Activated T-cell treated with anti-CD3 and anti-CD28 coated beads, Interleukin-2, amount 50 U/mL, for 4 hours (primary cell): Measurements from ENCODE around the gene LMAN2. TPM values are rescaled to one million over a fixed set of nuclear protein-coding genes. Genes with fewer than 3 reads are reported as not detected.
"Not testable (repeated sequence)": the region's sequence is repeated elsewhere in the genome, so short reads cannot be mapped to it uniquely, and the experiment has no call there.

ENCODE experiments used
- ATAC-seq, 2 donors: fragments of 200-7000 bp; cut with Tn5 transposase; one replicate each; pipeline ENCODE4 v1.10.0; 2021
- DNase-seq: peaks from one replicate; pipeline ENCODE4 v3.0.0-alpha.2; 2020
- H3K27me3 Mint-ChIP-seq: one replicate; pipeline ENCODE4 v1.8.0; 2021; ENCODE audit warnings: low read depth, mixed read lengths
- H3K36me3 Mint-ChIP-seq: one replicate; pipeline ENCODE4 v1.8.0; 2022; ENCODE audit warnings: mixed read lengths; ENCODE audit not compliant: insufficient read depth
- H3K4me1 Mint-ChIP-seq: one replicate; pipeline ENCODE4 v1.8.0; 2021; ENCODE audit warnings: low read depth, mixed read lengths
- H3K4me3 Mint-ChIP-seq: one replicate; pipeline ENCODE4 v1.8.0; 2021; ENCODE audit warnings: mild to moderate bottlenecking, moderate library complexity, mixed read lengths
- H3K9me3 Mint-ChIP-seq: one replicate; pipeline ENCODE4 v1.8.0; 2021; ENCODE audit warnings: mixed read lengths
- total RNA-seq, 3 donors: library from RNA; stranded (reverse); gene quantifications; one replicate each; pipeline ENCODE4 v1.2.1, GENCODE V29; 2021

LMAN2 gene
- total RNA-seq, 3 donors from 2014 or later: 120 to 129 (median 127) TPM

DNA sequence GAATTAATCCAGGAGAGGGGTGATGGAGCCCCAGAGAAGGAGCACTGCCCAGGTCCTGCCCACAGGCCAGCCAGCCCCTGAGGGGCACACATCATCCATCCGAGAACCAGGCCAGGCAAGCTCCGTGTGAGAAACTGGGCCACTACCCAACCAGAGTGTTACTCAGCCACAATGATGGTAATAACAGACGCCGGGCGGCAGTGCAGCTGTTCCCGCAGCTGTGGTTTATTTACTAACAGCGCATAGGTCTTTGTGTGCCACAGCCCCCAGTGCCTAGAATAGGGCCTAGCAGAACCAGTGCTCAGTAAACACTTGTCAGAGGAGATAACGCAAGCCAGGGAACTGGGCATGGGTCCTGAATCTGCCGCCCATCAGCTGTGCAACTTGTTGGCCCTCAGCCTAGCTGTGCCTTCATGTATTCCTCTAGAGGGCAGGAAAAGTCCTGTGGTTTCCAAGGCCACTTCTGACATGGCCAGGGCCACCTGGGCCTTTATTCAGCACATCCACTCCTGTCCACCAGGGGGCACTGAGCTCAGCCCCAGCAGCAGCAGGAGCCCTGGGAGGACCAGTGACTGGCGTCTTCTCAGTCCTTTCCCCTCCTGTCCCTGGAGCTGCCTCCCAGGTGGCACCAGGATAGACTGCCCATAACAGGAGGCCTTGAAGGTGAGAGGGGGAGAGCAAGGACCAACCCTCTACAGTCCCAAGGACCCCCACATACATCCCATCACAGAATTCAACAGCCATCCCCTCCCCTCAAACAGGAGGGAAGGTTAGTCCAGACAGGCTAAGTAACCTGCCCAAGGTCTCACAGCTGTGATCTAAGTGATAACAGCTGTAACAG lies 41.9 kb downstream of the LMAN2 start:
- H3K27me3 Mint-ChIP-seq: no peaks in the 10 kb centered on the region
- DNase-seq: peak; percentile 69
- peak; percentile 24 to 28 for ATAC-seq
- H3K9me3 Mint-ChIP-seq: no peaks in the 10 kb centered on the region
- H3K4me1 Mint-ChIP-seq: peaks cover 51% of the 10 kb centered on the region
- peaks cover 12% of the 10 kb centered on the region for H3K36me3 Mint-ChIP-seq
- peak overlapping the region; percentile 60 for H3K4me3 Mint-ChIP-seq

DNA sequence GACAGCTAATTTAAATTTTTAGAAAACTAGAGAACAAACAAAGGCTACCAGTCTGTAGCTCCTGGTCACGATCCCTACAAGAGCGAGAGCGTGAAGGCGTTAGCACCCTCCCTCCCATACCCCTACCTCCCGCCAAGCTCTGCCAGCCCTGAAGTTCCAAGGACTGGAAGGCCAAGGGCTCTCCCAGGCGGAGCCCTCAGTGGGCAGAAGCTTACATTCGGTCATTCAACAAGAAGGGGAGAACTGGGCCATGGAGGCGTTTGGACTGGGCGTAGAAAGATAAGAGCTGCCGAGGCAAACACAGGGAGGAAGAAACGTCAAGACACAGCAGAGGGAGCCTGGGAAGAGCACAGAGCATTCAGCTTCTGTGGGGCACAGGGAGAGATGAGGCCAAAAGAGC lies 42.7 kb downstream of the LMAN2 start:
- DNase-seq (no peak), ATAC-seq (no peak)
- Mint-ChIP-seq H3K4me3 (no peak overlapping the region), H3K36me3 (peaks cover 12% of the 10 kb centered on the region), H3K9me3 (no peaks in the 10 kb centered on the region), H3K4me1 (peaks cover 56% of the 10 kb centered on the region), H3K27me3 (no peaks in the 10 kb centered on the region)

DNA sequence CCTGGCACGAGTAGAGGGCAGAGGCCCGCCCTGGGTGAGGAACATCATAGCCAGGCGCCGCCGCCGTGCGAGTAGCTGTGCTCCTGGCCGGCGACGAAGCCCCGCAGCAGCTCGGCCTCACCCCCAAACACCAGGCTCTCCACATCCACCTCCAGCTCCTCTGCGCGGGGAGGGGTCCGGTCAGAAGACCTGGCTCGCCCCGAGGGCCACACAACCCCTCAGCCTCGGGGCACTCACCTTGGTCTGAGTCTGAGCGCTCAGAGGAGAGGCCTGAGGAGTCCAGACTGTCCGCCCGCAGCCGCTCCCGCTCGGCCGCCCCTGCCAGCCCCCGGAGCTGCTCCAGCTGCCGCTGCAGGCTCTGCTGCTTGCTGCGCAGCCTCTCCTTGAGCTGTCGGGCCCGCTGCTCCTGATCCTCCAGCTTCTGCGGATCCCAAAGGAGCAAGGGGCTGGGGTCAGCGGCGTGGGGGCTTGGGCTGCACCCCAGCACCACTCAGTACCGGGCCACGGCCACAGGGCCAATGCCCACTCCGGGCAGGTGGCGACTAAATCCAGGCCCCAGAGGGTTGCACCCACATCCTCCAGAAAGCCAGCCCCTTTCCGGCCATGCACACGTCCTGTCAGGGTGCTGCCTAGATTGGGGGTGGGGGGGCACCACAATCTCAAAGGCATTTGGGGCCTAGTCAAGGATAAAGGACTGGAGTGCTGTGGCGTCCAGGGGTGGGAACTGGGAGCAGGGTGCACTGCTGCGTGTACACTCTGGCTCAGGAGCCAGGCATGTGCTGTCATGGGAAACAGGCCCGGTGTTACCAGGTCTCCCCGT lies 43.7 kb downstream of the LMAN2 start:
- H3K4me3 Mint-ChIP-seq: no peak overlapping the region
- DNase-seq (no peak), ATAC-seq (no peak)
- peaks cover 12% of the 10 kb centered on the region for H3K36me3 Mint-ChIP-seq
- H3K4me1 Mint-ChIP-seq: peaks cover 54% of the 10 kb centered on the region
- H3K9me3 Mint-ChIP-seq: no peaks in the 10 kb centered on the region
- no peaks in the 10 kb centered on the region for H3K27me3 Mint-ChIP-seq

DNA sequence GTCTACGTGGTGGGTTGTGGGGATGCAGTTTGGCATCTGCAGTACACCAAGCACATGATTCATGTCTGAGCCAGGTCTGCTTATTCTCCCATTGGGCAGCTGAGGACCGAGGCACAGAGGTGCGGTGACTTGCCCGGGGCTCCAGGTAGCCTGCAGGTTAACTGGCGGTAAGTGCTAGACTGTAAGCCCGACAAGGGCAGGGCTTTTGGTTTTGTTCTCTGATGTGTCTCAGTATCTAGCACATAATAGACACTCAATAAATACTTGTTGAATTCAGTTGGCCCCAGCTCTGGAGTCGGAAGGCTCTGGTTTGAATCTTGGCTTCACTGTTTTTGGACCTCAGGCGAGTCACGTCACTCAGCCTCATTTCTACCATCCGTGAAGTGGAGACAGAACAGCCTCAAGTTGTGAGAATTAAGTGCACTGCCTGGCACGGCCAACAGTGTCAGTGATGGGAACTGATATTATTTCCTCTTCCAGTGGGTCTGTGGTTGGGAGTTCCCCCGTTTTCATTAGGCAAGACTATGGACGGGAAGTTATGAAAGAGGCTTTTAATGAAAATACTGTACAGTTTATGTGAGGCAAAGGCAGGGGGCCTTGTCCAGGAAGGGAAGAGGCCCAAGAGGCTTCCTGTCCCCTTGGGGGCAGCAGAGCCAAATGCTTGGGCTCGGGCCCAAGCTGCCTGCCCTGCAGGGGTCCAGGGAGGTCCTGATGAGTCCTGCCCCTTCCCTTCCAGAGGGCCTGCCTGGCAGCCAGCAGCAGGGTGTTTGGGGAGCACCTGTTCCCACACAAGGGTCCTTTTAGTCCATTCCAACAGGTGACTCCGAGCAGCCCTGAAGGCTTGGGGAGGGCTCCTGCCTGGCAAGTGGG lies 44.6 kb downstream of the LMAN2 start:
- Mint-ChIP-seq H3K9me3 (no peaks in the 10 kb centered on the region), H3K36me3 (peaks cover 12% of the 10 kb centered on the region), H3K4me3 (peak overlapping the region; percentile 24), H3K4me1 (peaks cover 59% of the 10 kb centered on the region), H3K27me3 (no peaks in the 10 kb centered on the region)
- no peak for ATAC-seq
- no peak for DNase-seq

DNA sequence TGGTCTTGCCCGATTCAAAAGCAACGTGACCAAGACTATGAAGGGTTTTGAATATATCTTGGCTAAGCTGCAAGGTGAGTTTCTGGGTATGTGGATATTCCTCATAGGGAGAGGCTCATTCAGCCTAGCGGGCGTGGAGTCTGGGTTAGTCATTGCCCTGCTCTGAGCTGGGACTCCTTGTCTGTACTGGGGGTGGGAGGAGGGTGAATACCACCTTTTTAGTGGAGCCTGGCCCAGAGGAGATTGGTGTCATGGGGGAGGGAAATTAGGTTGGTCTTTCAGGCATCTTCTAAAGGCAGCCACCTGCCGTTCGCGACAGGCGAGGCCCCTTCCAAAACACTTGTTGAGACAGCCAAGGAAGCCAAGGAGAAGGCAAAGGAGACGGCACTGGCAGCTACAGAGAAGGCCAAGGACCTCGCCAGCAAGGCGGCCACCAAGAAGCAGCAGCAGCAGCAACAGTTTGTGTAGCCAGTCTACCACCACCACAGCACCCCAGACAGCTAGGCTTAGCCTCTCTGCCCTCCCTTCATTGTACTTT lies 45.3 kb downstream of the LMAN2 start:
- peaks cover 12% of the 10 kb centered on the region for H3K36me3 Mint-ChIP-seq
- peak overlapping the region; percentile 92 for H3K4me3 Mint-ChIP-seq
- not testable (repeated sequence) for H3K9me3 Mint-ChIP-seq, ATAC-seq, DNase-seq, H3K27me3 Mint-ChIP-seq
- H3K4me1 Mint-ChIP-seq: peaks cover 62% of the 10 kb centered on the region

DNA sequence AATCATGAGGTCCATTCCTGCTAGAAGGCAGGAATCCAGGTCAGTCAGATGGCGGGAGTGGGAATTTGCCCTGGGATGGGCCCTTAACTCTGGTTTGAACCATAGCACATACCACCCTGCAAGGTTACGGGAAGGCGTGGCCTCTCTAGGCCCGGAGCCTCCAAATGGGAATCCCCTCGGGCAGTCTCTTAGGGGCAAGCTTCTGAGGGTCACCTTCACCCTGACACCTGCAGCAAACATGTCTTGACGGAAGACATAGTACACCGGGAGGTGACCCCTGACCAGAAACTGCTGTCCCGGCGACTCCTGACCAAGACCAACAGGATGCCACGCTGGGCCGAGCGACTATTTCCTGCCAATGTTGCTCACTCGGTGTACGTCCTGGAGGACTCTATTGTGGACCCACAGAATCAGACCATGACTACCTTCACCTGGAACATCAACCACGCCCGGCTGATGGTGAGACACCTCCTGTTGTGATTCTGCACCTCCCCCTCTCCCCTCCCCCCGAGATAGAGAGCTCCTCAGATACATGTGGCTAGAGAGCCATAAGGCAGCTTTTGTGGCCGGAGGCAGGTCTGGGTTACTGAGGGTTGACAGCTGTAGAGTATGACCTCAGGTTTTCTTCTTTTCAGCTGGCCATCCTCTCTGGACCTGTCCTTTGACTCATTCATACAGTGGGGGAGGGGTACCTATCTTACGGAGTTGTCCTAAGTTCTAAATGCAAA lies 46.9 kb downstream of the LMAN2 start:
- Mint-ChIP-seq H3K4me3 (peak overlapping the region; percentile 92), H3K9me3 (no peaks in the 10 kb centered on the region), H3K4me1 (peaks cover 64% of the 10 kb centered on the region), H3K27me3 (no peaks in the 10 kb centered on the region), H3K36me3 (peaks cover 12% of the 10 kb centered on the region)
- ATAC-seq (no peak), DNase-seq (no peak)

DNA sequence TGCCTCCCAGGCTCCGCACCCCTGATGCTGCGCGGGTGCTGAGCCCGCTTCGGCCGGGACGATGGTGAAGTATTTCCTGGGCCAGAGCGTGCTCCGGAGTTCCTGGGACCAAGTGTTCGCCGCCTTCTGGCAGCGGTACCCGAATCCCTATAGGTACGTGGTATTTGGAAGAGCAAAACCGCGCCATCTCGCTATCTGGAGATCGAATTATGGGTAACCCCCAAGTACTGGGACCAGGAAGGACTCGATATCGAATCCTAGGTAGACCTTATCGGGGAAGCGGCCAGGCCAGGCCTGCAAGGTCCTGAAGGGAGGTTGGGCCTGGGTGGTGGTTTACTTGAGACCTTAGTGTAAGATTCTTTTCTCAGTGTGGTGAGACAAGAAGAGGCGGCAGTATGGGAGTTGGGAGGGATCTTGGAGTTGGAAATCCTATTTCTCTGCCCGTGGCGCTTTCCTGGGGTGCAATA lies 47.5 kb downstream of the LMAN2 start:
- no peaks in the 10 kb centered on the region for H3K27me3 Mint-ChIP-seq
- peak overlapping the region; percentile 92 for H3K4me3 Mint-ChIP-seq
- ATAC-seq: peak; percentile 9 to 12

DNA sequence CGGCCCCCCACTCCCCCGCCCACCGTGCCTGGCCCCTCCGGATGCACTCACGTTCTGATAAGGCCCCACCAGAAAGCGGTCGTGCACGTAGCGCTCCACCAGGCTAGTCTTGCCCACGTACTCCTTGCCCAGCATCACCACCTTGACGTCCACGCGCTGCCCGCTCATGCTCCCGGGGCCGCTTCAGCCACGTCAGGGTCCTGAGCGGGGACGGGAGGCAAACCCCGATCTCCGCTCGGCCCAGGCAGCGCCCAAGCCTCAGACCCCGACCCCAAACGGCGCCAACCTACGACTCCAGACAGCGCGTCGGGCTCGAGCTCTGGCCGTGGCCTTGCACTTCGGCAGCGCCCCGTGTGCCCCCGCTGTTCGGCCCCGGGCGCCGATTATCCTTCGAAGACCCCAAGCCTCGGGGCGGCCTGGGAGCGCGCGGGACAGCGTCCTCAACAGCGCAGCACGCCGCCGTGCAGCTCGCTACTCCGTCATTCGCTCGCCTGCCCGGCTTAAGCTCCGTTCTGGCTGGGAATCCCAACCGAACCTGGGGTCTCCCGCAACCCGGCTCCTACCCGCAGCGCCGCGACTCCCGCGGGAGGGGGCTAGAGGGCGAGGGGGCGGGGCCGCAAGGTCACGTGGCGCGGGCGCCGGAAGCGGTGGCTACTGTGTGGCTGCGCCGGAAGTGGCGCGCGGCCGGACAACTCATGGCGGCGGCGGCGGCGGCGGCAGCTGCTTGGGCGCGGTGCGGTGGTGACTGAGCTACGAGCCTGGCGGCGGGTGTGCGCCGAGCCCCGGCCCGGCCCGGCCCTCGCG lies 48.1 kb downstream of the LMAN2 start, which contains the start of the genes PRELID1 and RAB24:
TSS of gene PRELID1 (plus strand) at position 679 of the 804 bp plus-strand sequence. CDS start 187 bp downstream, outside the sequence.
TSS of gene RAB24 (minus strand) at position 599 of the 804 bp plus-strand sequence. CDS start at position 168, 431 bp downstream.
- Mint-ChIP-seq H3K4me3 (peak within 1 kb of the TSS; percentile 92), H3K9me3 (no peaks in the 10 kb centered on the region), H3K36me3 (peaks cover 12% of the 10 kb centered on the region), H3K27me3 (no peaks in the 10 kb centered on the region), H3K4me1 (peaks cover 65% of the 10 kb centered on the region)
- ATAC-seq (peak; percentile 81), DNase-seq (peak; percentile 82)

More for the DNA sequence above, 47.5 kb downstream of the LMAN2 start:
- Mint-ChIP-seq H3K4me1 (peaks cover 66% of the 10 kb centered on the region), H3K36me3 (peaks cover 12% of the 10 kb centered on the region), H3K9me3 (no peaks in the 10 kb centered on the region)
- no peak for DNase-seq

DNA sequence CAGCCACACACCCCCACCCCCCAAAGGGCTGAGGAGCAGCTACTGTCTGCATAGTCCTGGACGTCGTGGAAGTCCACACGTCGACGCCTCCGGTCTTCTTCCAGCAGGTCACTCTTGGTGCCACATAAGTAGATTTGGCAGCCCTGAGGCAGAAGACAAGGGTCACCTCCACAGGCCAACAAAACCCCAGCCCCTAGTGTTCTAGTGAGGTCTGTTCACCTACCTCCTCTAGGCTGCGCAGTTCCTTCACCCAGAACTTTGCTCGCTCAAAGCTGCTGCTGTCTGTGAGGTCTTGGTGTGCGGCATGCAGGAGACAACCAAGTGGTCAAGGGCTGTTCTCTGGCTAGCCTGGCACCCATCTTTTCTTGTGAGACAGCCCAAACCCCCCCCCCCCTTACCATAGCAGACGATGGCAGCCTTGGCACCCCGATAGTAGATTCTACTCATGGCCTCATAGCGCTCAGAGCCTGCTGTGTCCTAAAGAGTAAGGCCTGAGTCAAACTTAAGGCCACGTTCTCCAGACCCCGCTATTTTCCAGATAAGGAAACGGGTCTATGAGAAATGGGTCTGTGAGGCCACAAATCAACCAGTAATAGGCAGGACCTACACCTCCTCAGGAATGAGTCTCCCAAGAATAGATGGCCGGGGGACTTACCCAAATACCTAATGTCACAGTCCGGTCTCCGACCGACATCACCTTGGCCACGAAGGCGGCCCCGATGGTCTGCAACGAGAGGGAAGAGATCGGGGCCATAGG lies 48.9 kb downstream of the LMAN2 start:
- Mint-ChIP-seq H3K4me3 (peak overlapping the region; percentile 92), H3K4me1 (peaks cover 65% of the 10 kb centered on the region), H3K27me3 (no peaks in the 10 kb centered on the region), H3K9me3 (no peaks in the 10 kb centered on the region), H3K36me3 (peaks cover 12% of the 10 kb centered on the region)
- DNase-seq (no peak), ATAC-seq (no peak)

DNA sequence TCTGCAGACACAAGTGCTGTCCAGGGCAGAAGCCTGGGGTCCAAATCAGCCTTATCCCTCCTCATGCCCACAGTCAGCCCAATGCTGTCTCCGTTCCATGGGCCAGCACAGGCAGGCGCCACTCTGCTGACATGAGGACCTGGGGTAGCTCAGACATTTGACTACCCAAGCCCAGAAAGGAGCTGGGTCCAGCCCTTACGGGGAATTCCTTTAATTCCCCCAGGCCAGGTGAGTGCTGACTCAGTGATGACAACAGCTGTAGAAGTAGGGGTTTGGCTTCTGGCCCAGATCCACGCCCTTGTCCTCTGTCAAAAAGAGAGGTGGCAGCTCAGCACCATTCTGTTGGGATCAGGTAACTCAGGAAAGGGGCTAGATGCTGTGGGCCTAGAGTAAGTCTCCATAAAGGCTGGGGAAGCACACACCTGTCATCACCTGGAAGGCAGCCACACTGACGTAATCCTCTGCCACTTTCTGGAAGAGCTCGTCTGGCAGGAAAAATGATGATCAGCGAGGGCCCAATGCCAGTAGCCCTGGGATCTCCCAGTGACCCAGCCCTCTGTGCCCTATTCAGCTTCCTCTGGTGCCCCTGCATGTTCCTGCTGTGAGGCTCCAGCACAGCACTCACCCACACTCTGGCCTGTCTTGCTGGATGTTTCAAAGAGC lies 49.8 kb downstream of the LMAN2 start:
- ATAC-seq: no peak
- H3K4me3 Mint-ChIP-seq: peak overlapping the region; percentile 92

DNA sequence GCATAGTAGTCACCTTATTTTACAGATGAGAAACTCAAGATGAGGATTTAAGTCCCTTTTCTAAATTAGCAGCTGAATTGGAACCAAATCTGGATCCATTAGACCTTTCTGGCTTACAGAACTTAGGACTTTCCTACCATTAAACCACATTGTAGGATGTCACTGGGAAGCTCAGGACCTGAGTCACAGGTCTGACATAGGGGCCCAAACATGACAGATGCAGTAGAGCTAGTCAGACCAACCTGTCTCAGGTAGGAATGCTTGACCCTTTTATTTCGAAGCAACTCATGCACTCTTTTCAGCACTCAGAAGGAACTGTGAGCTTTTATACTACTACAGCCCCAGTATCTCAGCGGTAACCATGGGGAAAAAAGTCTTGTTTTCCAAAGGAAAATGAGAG lies 50.5 kb downstream of the LMAN2 start:
- H3K27me3 Mint-ChIP-seq: no peaks in the 10 kb centered on the region

More for the DNA sequence above, 49.8 kb downstream of the LMAN2 start:
- Mint-ChIP-seq H3K27me3 (no peaks in the 10 kb centered on the region), H3K36me3 (peaks cover 9% of the 10 kb centered on the region), H3K4me1 (peaks cover 66% of the 10 kb centered on the region), H3K9me3 (no peaks in the 10 kb centered on the region)
- no peak for DNase-seq

More for the DNA sequence above, 50.5 kb downstream of the LMAN2 start:
- Mint-ChIP-seq H3K4me1 (peaks cover 68% of the 10 kb centered on the region), H3K4me3 (no peak overlapping the region), H3K36me3 (peaks cover 7% of the 10 kb centered on the region), H3K9me3 (no peaks in the 10 kb centered on the region)
- ATAC-seq: no peak
- DNase-seq: no peak
